ENCODE data around the gene ZNF280A. TPM values are rescaled to one million over a fixed set of nuclear protein-coding genes. Genes with fewer than 3 reads are reported as not detected.

ZNF280A gene
- total and polyA plus RNA-seq, 2 donors from 2014 or later = not detected

GRCh38 chr22:22538226-22538989 lies 18.3 kb upstream of the ZNF280A start:
- Histone ChIP-seq H3K4me1 (ENCODE audit: control insufficient read depth in 2 of 3, insufficient read depth in 2 of 3, low read depth in 1 of 3, low read length in 3 of 3) (no peaks in the 10 kb centered on the region), H3K9ac (ENCODE audit: low read length in 3 of 3) (no peak overlapping the region), H3K9me3 (ENCODE audit: control insufficient read depth in 2 of 3, insufficient read depth in 1 of 3, low read length in 3 of 3) (no peaks in the 10 kb centered on the region), H3K27me3 (ENCODE audit: control insufficient read depth, insufficient read depth, low read length) (no peaks in the 10 kb centered on the region), H3K4me3 (ENCODE audit: low read length in 3 of 3) (no peak overlapping the region), H3K36me3 (ENCODE audit: control insufficient read depth in 2 of 3, insufficient read depth in 3 of 3, low read length in 3 of 3) (no peaks in the 10 kb centered on the region), H3K27ac (ENCODE audit: low read depth in 2 of 2, low read length in 2 of 2) (no peak overlapping the region)
- intact Hi-C loops (cut with DNase I) = no loop called here
- TF ChIP-seq CTCF (IDR thresholded peaks at IDR 0.05; ENCODE audit: borderline replicate concordance, extremely low read depth, insufficient read depth) = no peak
- FAIRE-seq (no peak), DNase-seq (no peak)

GRCh38 chr22:22536916-22537315 lies 16.8 kb upstream of the ZNF280A start:
- Histone ChIP-seq H3K9ac (ENCODE audit: low read length in 3 of 3) (no peak overlapping the region), H3K4me1 (ENCODE audit: control insufficient read depth in 2 of 3, insufficient read depth in 2 of 3, low read depth in 1 of 3, low read length in 3 of 3) (no peaks in the 10 kb centered on the region), H3K36me3 (ENCODE audit: control insufficient read depth in 2 of 3, insufficient read depth in 3 of 3, low read length in 3 of 3) (no peaks in the 10 kb centered on the region), H3K4me3 (ENCODE audit: low read length in 3 of 3) (no peak overlapping the region), H3K27ac (ENCODE audit: low read depth in 2 of 2, low read length in 2 of 2) (no peak overlapping the region), H3K27me3 (ENCODE audit: control insufficient read depth, insufficient read depth, low read length) (no peaks in the 10 kb centered on the region), H3K9me3 (ENCODE audit: control insufficient read depth in 2 of 3, insufficient read depth in 1 of 3, low read length in 3 of 3) (no peaks in the 10 kb centered on the region)
- TF ChIP-seq CTCF (IDR thresholded peaks at IDR 0.05; ENCODE audit: borderline replicate concordance, extremely low read depth, insufficient read depth) = no peak
- FAIRE-seq (no peak), DNase-seq (no peak)
- intact Hi-C loops (cut with DNase I) = no loop called here

- Histone ChIP-seq H3K4me3 (ENCODE audit: low read length in 3 of 3) (no peak overlapping the region), H3K9me3 (ENCODE audit: control insufficient read depth in 2 of 3, insufficient read depth in 1 of 3, low read length in 3 of 3) (no peaks in the 10 kb centered on the region), H3K4me1 (ENCODE audit: control insufficient read depth in 2 of 3, insufficient read depth in 2 of 3, low read depth in 1 of 3, low read length in 3 of 3) (no peaks in the 10 kb centered on the region), H3K27ac (ENCODE audit: low read depth in 2 of 2, low read length in 2 of 2) (no peak overlapping the region), H3K36me3 (ENCODE audit: control insufficient read depth in 2 of 3, insufficient read depth in 3 of 3, low read length in 3 of 3) (no peaks in the 10 kb centered on the region), H3K27me3 (ENCODE audit: control insufficient read depth, insufficient read depth, low read length) (no peaks in the 10 kb centered on the region), H3K9ac (ENCODE audit: low read length in 3 of 3) (no peak overlapping the region)
- intact Hi-C loops (cut with DNase I) = no loop called here
- DNase-seq (no peak), FAIRE-seq (no peak)
- no peak for TF ChIP-seq CTCF (IDR thresholded peaks at IDR 0.05; ENCODE audit: borderline replicate concordance, extremely low read depth, insufficient read depth)
Measured at GRCh38 chr22:22536515-22536914, 16.4 kb upstream of the ZNF280A start.
